HG03045 (cell line): ENCODE data around the gene THADA.

ENCODE experiments used
- ATAC-seq: cut with Tn5 transposase; IDR thresholded peaks from one replicate; pipeline ENCODE4 v1.9.1; 2021; ENCODE audit warnings: mild to moderate bottlenecking, moderate library complexity; ENCODE audit not compliant: unreplicated experiment

THADA gene

GRCh38 chr2:43329637-43330036, 266.2 kb downstream of the THADA start:
- no peak for ATAC-seq

DNA sequence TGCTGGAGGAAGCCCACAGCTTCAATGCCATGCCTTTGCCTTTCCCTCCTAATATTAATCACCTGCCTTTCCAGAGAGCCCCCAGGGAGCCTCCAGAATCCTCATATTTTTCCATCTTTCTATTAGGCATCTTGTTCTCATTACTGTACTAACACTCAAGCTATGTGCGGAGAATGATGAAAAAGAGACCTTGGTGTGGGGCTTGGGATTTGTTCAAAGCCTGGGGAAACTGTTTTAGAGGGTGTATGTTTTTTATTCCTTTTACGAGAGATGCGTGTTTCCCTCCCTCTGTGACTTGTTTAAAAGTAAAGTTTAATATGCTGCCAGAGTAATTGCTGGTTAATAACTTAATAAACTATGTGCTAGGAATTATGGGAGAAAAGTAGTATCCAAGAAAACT, 267.0 kb downstream of the THADA start:
- ATAC-seq = no peak

DNA sequence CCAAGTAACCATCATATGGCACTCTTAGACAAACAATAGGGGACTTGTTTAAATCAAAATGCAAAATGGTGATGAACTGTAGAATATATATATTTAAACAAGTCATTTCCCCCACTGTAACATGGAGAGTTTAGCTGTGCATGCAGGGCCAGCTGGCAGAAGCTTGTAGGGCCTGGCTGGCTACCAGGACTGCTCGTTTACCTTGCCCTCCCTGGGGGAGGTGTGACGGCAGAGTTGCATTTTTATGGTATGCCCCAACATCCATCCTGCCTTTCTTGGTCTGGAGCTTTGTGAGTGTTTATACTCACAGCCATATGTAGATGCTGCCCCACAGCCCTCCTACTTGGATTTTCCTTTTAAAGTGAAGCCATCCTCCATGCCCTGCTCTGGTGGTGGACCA, 267.7 kb downstream of the THADA start:
- ATAC-seq = no peak

GRCh38 chr2:43327119-43327518, 268.7 kb downstream of the THADA start:
- no peak for ATAC-seq

DNA sequence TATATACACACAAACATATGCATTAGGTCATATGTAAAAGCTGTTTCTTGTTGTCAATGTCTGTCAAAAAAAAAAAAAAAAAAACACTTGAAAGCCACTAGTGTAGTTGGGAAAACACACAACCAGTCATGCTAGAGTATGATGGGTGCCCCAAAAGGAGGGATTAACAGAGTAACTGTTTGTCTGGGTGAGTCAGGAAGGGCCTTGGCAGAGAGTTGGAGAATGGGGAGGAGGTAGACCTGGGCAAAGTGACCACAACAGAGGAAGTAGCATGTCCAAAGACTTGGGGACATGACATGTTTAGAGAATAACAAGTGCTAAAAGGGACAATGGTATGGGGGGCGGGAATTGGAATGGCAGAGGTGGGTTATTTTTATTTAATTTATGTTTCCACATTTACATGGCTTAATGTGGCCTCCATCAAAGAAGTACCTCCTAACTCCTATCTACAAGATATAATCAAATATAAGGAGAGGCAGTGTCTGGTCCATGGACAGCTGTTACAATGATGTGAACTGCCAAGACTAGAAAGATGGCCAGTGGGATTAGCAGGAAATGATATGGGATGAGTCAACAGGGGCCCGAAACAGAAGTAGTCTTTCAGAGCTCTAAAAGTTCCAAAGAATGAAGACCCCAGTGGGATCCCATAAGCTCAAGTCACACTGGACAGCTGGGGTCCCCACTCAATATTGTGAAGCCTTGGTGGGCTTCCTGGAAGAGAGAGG, 269.6 kb downstream of the THADA start:
- no peak for ATAC-seq

DNA sequence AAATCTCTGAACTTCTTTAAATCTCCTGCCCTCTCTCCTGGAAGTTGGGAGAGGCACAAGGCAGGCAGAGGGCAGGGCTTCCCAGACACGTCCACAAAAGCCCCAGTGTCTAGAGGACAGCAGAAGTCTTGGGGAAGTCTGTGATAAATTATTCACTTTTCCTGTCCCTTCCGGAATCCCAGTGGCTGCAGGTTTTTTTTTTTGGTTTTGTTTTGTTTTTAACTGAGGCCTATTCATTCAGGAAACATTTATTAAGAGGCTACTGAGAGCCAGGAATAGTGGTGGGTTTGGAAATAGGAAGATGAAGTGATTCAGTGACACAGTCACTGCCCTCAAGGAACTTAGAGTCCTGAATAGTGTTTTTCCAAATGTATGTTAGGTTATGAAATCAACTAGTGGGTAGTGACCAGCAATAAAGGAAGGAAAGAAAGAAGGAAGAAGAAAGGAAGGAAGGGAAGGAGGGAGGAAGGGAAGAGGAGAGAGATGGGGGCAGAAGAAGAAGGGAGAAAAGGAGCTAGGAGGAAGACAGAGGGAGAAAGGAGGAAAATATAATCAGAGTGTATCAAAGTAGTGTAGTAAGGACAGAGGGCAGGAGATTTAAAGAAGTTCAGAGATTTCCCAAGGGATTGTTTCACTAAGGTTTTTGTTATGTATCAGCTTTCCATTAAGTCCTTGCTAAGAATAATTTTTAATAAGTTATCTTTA, 270.6 kb downstream of the THADA start:
- ATAC-seq = no peak

DNA sequence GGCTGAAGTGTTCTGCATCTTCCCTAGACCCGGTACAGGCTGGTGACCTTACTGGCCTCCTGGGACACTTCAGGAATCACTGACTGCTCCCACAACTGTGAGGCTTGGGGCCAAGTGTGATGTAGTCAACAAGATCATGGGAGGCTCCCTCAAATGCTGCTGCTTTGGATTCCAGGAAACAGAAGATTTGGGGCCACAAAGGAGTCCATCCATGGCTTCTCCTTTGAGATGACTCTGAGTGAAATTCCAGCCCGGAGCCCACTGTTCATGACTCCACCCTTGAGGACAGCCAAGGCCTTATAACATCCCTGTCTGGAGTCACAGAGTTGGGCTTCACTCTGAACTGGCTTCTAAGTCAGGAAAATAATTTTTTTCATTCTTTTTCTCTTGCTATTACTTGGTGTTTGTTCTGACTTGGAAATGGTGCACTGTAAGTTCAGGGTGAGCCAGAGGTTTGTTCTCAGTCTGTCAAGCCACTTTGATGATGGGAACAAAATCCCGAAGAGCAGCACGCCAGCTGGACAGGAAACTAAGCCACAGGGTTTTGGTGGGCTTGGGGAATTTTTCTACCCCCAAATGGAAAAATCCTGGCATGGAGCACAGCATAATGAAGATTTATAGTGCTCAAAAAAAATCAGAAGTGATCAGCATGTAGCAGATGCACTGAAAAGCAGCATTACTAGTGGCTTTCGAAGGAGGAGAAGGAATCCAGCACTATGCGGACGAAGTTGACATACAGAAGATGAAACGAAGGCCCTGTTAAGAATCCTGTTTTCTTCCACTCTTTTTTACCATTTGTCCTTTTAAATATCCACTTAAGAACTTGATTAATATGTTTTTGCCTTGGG, 271.4 kb downstream of the THADA start:
- ATAC-seq = no peak

- no peak for ATAC-seq
Observed at GRCh38 chr2:43323857-43324256, 272.0 kb downstream of the THADA start.

DNA sequence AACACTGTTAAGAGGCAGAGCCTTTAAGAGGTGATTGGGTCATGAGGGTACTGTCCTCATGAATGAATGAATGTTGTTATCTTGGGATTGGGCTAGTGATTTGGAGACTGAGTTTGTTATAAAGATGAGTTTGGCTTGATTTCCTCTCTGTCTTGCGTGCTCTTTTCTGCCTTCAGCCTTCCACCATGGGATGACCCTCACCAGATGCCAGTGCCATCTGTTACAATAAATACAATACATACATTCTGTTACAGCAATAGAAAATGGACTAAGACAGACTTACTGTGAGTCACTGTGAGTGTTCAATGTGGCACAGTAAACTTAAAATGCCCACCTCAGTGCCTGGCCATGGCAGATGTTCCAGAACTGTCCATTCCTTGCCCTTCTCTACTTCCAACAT, 274.4 kb downstream of the THADA start:
- ATAC-seq = no peak

DNA sequence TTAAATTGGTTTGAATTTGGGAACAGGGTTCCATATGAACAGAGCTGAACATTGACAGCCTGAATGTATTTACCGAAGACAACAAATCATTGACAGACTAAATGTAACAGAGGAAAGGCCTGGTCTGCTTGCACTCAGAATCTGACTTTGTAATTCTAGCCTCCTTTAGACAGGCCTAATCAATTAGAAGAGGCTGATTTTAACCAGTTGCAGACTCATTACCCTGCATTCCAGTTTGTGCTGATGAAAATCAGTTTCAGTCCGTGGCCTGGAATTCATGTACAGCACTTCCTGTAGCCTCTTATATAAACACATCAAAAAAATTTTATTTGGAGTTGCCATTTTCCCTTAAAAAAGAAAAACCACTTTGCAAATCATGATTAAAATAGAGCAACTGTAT, 276.3 kb downstream of the THADA start:
- ATAC-seq = no peak

DNA sequence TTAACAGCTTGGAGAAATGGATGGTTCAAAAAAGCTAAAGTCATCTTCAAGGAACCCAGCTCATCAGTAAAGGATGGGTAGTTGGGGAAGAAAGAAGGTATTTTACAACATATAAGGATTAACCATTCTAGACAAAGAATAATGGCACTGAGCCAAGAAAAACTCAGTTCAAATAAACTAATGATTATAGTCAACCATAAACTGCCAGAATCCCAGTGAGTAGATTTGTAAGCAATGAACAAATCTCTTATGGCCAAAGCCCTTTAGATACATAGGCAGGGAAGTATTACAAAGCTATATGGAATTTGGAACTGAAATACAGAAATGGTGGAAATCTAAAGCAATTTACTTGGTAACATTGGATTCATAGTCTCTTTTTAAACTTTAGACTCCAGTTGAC, 277.0 kb downstream of the THADA start:
- no peak for ATAC-seq

- ATAC-seq = no peak
Observed at GRCh38 chr2:43317680-43318079, 278.2 kb downstream of the THADA start.

DNA sequence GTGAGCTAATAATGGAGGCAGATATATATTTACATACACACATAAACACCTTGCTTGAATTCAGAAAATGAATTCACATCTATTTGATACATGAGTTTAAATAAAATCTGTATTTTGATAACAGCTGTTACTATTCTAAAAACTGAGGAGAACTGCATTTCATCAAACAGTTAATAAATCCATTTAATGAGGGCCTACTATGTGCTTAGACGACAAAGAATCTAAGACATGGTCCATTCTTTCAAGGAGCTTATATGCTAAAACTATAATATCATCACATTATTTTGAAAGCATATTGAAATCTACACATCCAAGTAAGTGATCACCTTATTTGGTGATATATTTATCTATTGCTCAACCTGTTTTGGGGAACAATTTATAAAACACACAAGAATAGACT, 278.6 kb downstream of the THADA start:
- no peak for ATAC-seq

DNA sequence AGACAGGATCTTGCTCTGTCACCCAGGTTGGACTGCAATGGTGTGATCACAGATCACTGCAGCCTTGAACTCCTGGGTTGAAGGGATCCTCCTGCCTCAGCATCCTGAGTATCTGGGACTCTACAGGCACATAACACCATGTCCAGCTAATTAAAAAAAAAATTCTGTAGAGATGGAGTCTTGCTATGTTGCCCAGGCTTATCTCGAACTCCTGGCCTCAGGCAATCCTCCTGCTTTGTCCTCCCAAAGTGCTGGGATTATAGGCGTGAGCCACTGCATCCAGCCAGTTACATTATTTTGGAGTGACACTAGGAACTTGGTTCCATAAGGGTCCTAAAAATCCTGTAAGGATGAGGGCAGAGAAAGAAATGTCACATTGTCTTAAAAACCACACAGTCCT, 280.4 kb downstream of the THADA start:
- ATAC-seq = no peak

- no peak for ATAC-seq
Observed at GRCh38 chr2:43314299-43314927, 281.4 kb downstream of the THADA start.

- ATAC-seq = no peak
Observed at GRCh38 chr2:43313642-43314017, 282.2 kb downstream of the THADA start.

- ATAC-seq = no peak
Observed at GRCh38 chr2:43312755-43313641, 282.8 kb downstream of the THADA start.

DNA sequence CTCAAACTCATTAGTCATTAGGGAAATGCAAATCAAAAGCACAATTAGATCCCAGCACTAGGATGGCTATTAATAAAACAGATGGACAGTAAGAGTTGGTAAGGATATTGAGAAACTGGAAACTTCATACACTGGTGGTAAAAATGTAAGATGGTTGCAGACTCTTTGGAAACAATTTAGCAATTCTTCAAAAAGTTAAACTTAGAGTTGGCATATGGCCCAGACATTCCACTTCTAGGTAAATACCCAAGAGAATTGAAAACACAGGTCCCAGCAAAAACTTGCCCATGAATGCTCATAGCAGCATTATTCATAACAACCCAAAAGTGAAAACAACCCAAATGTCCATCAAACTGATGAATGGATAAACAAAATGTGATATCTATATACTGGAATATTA, 284.6 kb downstream of the THADA start:
- ATAC-seq = no peak

DNA sequence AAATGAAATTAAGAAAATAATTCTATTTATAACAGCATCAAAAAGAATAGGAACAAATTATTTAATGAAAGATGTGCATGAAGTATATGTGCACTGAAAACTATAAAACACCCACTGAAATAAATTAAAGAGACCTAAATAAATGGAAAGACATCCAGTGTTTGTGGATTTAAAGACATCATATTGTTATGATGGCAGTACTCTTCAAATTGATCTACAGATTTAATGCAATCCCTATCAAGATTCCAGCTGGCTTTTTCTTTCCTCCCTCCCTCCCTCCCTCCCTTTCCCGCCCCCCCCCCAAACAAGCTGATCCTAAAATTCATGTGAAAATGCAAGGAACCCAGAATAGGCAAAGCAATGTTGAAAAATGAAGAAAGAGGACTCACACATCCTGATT, 285.9 kb downstream of the THADA start:
- ATAC-seq = no peak

GRCh38 chr2:43307973-43308372, 287.9 kb downstream of the THADA start:
- ATAC-seq = no peak
